LHCN-M2 (cell line): ENCODE data around the gene PDXDC1. TPM values are rescaled to one million over a fixed set of nuclear protein-coding genes. Genes with fewer than 3 reads are reported as not detected.
"Not testable (repeated sequence)": the region's sequence is repeated elsewhere in the genome, so short reads cannot be mapped to it uniquely, and the experiment has no call there.

Experiments used
- DNase-seq: peaks from one replicate; pipeline ENCODE4 v3.0.0-alpha.2; 2012; ENCODE audit warnings: low read depth
- polyA plus RNA-seq: library from polyadenylated mRNA; unstranded; fragments of >200 nt; gene quantifications from one replicate; pipeline ENCODE4 v1.2.1, GENCODE V29; 2012; ENCODE audit warnings: missing spikeins
- total RNA-seq: library from RNA; depleted of rRNA; stranded (reverse); fragments of >200 nt; gene quantifications from 2 replicates; pipeline ENCODE4 v1.2.3, GENCODE V29; 2014; rRNA removed

PDXDC1 gene
- 44.2 and 49.1 TPM in 2 replicates for total RNA-seq
- 36.5 TPM for polyA plus RNA-seq

GRCh38 chr16:14974656-14975417 lies at the start of gene PDXDC1:
TSS of gene PDXDC1 (plus strand) at chr16:14975026. CDS start at chr16:14975200, 174 bp downstream.
- DNase-seq, result peak; percentile 77

DNA sequence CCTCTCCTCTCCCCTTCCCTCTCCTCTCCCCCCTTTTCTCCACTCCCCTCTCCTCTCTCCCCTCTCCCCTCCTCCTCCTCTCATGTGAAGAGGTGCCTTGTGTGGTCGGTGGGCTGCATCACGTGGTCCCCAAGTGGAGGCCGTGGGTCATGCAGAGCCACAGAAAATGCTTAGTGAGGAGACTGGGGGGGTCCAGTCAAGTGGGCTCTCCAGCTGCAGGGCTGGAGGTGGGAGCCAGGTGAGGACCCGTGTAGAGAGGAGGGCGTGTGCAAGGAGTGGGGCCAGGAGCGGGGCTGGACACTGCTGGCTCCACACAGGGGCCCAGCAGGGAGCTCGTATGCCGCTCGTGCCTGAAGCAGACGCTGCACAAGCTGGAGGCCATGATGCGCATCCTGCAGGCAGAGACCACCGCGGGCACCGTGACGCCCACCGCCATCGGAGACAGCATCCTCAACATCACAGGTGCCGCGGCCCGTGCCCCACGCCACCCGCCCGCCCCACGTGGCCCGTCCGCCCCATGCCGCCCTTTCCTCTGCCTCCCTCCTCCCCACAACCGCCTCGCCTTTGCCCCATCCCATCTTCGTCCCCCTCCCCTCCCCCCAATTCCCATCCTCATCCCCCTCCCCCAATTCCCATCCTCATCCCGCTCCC lies 46.6 kb upstream of the PDXDC1 start:
- DNase-seq, result peak; percentile 1

DNA sequence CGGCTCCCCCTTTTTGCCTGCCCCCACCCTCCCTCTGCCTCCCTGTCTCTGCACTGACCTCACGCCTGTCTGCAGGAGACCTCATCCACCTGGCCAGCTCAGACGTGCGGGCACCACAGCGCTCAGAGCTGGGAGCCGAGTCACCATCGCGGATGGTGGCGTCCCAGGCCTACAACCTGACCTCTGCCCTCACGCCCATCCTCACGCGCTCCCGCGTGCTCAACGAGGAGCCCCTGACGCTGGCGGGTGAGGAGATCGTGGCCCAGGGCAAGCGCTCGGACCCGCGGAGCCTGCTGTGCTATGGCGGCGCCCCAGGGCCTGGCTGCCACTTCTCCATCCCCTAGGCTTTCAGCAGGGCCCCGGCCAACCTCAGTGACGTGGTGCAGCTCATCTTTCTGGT lies 45.6 kb upstream of the PDXDC1 start:
- DNase-seq, result not testable (repeated sequence)

DNA sequence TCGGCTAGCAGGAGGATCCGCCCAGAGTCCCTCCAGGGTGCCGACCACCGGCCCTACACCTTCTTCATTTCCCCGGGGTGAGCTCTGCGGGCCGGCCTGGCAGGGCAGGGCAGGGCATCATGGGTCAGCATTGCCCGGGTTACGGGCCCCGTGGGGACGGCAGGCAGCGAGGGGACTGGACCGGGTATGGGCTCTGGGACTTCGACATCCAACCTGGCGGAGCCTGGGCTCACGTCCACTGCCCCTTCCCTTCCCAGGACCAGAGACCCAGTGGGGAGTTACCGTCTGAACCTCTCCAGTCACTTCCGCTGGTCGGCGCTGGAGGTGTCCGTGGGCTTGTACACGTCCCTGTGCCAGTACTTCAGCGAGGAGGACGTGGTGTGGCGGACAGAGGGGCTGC lies 44.6 kb upstream of the PDXDC1 start:
- DNase-seq, result not testable (repeated sequence)

GRCh38 chr16:14930971-14931370 lies 43.9 kb upstream of the PDXDC1 start:
- not testable (repeated sequence) for DNase-seq

DNA sequence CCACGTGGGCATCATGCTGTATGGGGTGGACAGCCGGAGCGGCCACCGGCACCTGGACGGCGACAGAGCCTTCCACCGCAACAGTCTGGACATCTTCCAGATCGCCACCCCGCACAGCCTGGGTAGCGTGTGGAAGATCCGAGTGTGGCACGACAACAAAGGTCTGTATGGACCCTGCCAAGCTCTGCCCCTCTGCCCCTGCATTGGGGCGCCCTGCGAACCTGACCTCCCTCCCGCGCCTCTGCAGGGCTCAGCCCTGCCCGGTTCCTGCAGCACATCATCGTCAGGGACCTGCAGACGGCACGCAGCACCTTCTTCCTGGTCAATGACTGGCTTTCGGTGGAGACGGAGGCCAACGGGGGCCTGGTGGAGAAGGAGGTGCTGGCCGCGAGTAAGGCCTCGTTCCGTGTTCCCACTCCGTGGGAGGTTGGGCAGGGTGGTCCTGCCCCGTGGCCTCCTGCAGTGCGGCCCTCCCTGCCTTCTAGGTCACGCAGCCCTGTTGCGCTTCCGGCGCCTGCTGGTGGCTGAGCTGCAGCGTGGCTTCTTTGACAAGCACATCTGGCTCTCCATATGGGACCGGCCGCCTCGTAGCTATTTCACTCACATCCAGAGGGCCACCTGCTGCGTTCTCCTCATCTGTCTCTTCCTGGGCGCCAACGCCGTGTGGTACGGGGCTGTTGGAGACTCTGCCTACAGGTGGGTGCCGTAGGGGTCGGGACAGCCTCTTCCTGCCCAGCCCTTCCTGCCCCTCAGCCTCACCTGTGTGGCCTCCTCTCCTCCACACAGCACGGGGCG lies 42.0 kb upstream of the PDXDC1 start:
- DNase-seq, result not testable (repeated sequence)

GRCh38 chr16:14937143-14937542 lies 37.7 kb upstream of the PDXDC1 start, which contains the start of gene NPIPA1:
TSS of gene NPIPA1 (plus strand) at chr16:14937443. CDS start at chr16:14937443, 0 bp downstream.
- DNase-seq, result not testable (repeated sequence)

- DNase-seq, result not testable (repeated sequence)
Measured at GRCh38 chr16:14937994-14938393, 36.8 kb upstream of the PDXDC1 start.

GRCh38 chr16:14942686-14943085 lies 32.1 kb upstream of the PDXDC1 start:
- DNase-seq, result not testable (repeated sequence)

DNA sequence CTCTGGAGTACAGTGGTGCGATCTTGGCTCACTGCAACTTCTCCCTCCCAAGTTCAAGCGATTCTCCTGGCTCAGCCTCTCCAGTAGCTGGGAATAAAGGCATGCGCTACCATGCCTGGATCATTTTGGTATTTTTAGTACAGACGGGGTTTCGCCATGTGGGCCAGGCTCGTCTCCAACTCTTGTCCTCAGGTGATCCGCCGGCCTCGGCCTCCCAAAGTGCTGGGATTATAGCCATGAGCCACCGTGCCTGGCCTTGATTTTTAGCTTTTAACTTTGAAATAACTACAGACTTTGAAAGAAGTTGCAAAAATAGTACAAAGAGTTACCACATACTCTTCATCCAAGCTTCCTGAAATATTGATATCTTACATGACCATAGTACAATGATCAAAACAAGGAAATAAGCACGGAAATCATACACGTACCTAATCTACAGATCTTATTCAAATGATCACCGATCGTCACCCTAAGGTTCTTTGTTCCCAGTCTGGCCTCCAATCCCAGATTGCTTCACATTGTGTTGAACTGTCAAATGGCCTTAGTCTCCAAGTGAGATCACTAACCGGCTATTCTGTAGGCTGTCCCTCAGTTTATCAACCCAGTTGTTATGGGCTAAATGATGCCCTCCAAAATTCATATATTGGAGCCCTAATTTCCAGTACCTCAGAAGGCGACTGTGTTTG lies 19.1 kb upstream of the PDXDC1 start:
- no peak for DNase-seq

DNA sequence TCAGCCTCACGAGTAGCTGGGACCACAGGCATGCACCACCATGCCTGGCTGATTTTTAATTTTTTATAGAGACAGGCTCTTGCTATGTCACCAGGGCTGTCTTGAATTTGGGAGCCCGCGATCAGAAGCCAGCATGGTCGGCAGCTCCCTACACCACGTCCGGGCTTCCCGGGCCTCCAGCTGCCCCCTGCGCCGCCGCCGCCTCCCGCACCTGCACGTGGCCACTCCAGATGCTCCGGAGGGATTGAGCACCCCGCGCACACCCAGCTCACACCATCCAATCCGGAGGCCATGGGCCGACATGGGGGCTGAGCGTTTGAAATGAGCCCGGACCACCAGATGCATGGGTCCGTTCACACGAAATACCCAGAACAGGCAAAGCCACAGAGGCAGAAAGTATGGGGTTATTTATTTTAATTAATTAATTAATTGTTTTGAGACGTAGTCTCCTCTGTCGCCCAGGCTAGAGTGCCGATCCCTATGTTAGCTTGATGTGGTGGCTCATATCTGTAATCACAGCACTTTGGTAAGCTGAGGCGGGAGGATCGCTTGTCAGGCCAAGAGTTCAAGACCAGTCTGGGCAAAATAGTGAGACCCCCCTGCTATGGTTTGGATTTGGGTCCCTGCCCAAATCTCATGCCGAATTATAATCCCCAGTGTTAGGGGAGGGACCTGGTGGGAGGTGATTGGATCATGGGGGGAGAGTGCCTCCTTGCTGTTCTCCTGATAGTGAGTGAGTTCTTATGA lies 17.1 kb upstream of the PDXDC1 start:
- DNase-seq, result no peak

- no peak for DNase-seq
Measured at GRCh38 chr16:14958323-14958600, 16.6 kb upstream of the PDXDC1 start.

DNA sequence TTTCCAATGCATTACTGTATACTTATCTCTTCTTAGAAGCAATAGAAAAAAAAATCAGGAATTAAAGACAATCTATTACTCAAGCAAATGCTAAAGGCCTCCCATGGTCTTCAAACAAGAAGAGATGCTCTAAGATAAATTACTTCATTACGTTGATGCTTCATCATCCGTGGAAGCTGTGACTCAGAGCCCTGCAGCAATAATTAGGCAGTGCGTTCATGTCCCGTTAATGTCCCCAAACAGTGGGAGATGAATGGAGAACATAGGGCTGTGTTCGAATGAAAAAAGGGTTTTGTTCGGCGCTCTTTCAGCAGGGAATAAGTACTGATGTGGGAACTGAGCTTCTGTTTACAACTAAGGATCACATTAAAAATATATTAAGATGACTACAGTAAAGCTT lies 15.9 kb upstream of the PDXDC1 start:
- DNase-seq, result no peak

- no peak for DNase-seq
Measured at GRCh38 chr16:14961405-14962186, 13.2 kb upstream of the PDXDC1 start.

DNA sequence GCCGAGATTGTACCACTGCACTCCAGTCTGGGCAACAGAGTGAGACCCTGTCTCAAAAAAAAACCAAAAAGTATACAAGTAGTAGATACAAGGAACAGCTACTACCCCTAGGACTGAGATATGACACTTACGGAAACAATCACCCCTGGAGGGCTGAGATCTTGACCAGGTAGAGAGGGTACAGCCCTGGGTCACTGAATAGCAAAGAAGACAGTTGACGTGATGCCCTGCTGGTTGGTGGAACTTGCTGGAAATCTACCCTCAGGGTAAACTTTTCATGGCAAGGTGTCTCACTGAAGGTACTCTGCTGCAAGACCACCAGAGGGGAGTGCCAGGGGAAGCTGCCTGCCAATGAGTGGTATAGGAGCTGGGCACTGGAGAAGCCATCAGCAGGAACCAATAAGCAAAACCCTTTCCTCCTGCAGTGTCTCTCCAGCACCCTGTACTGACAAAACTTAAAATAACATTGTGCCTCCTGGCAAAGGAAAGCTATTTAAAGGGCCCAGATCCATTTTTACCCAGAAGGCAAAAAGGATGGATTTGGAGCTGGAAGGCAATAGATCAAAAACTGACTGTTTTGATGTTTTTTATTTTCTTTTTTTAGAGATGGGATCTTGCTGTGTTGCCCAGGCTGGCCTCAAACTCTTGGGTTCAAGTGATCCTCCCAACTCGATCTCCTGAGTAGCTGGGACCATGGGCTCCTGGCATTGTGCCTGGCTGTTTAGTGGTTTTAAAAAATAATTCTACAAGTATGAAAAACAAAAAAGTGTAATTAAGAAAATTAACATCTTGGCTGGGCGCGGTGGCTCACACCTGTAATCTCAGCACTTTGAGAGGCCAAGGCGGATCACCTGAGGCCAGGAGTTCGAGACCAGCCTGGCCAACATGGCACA lies 11.3 kb upstream of the PDXDC1 start:
- DNase-seq, result no peak

- DNase-seq, result no peak
Measured at GRCh38 chr16:14965328-14965727, 9.5 kb upstream of the PDXDC1 start.

DNA sequence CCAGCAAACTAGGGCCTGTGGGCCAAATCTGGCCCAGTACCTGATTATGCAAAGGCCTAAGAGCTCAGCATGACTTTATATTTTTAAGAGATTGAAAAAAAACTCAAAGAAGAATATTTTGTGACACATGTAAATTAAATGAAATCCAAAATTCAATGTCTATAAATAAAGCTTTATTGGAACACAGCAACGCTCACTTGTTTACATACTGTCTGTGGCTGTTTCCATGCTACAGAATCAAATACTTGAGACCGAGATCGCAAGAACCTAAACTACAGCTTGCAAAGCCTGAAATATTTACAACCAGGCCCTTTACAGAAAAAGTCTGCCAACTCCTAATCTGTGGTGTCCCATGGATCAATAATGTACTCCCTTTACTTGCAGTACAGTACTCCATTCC lies 5.0 kb upstream of the PDXDC1 start:
- not testable (repeated sequence) for DNase-seq

DNA sequence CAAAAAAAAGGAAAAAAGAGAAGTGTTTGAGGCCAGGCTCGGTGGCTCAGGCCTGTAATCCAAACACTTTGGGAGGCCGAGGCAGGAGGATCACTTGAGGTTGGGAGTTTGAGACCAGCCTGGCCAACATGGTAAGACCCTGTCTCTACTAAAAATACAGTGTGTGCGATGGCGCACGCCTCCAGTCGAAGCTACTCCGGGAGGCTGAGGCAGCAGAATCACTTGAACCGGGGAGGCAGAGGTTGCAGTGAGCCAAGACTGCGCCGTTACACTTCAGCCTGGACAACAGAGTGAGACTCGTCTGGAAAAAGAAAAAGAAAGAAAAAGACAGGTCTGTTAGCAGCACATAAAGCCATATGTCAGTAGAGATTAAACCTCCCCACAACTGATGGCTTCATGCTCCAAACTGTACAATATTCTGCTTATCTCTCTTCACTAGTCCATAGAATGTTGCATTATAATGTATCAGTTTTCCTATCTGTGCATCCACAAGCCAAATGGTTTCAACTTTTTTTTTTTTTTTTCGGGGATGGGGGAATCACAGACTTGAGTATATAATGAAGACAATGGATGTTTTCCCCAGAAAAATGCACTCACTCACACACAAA lies 3.1 kb upstream of the PDXDC1 start:
- DNase-seq, result not testable (repeated sequence)
